Measurements from ENCODE around the gene SMOC1. TPM values are rescaled to one million over a fixed set of nuclear protein-coding genes. Genes with fewer than 3 reads are reported as not detected.

SMOC1 gene
- total RNA-seq, 1 experiment from 2014 or later = 3.1 TPM

GRCh38 chr14:69859591-69859990 lies 19.6 kb upstream of the SMOC1 start:
- in situ Hi-C loops (cut with HindIII; ENCODE audit: low pct_unique_long_range_greater_than_20kb, low sequenced_read_pairs) = no loop called here
- DNase-seq (ENCODE audit: low read depth) = no peak

GRCh38 chr14:69860221-69860620 lies 19.0 kb upstream of the SMOC1 start:
- in situ Hi-C loops (cut with HindIII; ENCODE audit: low pct_unique_long_range_greater_than_20kb, low sequenced_read_pairs) = no loop called here
- DNase-seq (ENCODE audit: low read depth) = no peak

GRCh38 chr14:69861025-69861569 lies 18.1 kb upstream of the SMOC1 start:
- no peak for DNase-seq (ENCODE audit: low read depth)
- in situ Hi-C loops (cut with HindIII; ENCODE audit: low pct_unique_long_range_greater_than_20kb, low sequenced_read_pairs) = no loop called here

DNA sequence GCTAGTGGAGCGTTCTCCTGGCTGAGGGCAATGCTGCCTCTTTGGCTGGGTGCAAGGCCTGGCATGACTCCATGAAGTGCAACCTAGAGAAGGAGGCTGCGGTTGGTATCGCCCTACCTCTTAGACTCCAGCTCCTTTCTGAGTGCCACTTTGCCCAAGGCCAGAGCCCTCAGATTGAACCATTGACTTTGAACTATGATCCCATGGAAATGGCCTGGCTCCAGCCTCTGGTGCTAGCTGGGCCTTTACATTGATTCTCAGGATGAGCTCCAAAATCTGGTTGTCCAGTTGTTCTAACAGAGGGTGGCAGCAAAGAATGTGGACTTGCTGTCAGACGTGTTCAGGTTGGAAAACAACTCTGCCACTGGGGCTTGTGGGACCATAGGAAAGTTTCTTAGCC lies 16.1 kb upstream of the SMOC1 start:
- in situ Hi-C loops (cut with HindIII; ENCODE audit: low pct_unique_long_range_greater_than_20kb, low sequenced_read_pairs) = no loop called here
- DNase-seq (ENCODE audit: low read depth) = no peak

GRCh38 chr14:69865701-69866365 lies 13.4 kb upstream of the SMOC1 start:
- in situ Hi-C loops (cut with HindIII; ENCODE audit: low pct_unique_long_range_greater_than_20kb, low sequenced_read_pairs) = no loop called here
- DNase-seq (ENCODE audit: low read depth) = no peak

DNA sequence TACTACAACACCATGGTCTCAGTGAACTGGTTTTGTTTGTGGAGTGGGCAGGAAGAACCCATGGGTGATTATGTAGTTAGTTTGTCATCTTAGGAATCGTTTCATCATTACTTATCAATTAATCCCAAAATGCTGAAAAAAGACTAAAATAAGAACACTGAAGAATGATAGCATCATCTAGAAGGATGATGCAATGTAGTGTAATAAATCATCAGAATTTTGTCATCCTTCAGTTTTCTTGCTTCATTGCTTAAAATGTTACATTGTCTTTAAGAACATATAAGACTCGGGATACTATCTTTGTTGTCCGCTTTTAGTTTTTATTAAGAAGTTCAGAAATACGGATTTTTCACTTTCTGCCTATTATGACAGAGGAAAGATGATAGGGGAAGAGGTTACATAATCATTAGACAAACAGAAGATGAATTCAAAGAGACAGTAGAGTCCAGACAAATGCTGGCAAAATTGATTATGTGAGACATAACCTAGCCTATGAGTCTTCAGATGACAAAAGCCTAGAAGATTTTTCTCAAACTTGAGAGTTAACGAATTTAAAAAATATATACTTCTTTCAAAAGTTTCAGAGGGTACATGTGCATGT lies 10.8 kb upstream of the SMOC1 start:
- in situ Hi-C loops (cut with HindIII; ENCODE audit: low pct_unique_long_range_greater_than_20kb, low sequenced_read_pairs) = no loop called here
- DNase-seq (ENCODE audit: low read depth) = no peak

DNA sequence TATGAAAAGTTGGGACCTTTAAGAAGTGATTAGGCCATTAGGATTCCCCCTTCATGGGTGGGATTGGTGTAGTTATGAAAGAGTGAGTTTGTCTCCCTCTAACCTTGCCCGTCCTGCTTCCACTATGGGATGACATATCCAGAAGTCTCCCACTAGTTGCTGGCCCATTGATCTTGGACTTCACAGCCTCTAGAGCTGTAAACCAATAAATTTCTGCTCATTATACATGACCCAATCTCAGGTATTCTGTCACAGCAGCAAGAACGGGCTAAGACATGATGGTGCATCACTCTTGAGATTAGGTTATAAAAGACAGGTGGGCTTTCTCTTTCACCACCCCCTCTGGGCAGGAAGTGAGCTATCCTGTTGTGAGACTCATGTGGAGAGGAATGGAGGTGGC lies 8.6 kb upstream of the SMOC1 start:
- in situ Hi-C loops (cut with HindIII; ENCODE audit: low pct_unique_long_range_greater_than_20kb, low sequenced_read_pairs) = no loop called here
- no peak for DNase-seq (ENCODE audit: low read depth)

DNA sequence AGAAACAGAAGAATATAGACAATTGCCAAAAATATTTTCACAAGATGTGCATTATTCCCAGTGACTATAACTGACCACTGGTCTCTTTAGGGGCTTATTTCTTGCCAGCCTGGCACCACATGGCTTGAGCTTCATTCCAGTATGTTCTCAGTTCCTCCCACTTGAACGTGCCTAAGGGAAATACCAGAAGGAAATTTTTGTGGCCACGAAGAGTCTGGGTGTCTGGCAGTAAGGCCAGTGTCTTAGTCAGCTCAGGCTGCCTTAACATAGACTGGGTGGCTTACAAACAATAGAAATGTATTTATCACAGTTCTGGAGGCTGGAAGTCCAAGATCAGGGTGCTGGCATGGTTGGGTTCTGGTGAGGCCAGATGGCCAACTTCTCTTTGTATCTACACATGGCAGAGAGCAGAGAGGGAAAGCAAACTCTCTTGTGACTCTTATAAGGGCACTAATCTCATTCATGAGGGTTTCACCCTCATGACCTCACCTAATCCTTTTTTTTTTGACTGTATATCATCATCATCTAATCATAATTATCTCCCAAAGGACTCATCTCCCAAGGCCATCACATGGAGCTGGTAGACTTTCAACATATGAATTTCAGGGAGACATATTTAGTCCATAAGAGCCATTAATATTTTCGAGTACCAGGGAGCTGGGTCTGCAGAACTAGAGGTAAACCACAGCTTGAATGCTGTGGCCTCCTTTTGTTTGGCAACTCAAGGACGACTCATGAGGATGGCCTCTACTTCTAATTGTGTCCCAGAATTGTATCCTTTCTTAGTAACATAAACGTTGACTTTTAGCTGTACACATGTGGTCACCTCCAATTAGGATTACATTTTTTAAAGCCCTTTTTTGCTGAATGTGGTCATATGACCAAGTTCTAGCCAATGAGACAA lies 5.1 kb upstream of the SMOC1 start:
- in situ Hi-C loops (cut with HindIII; ENCODE audit: low pct_unique_long_range_greater_than_20kb, low sequenced_read_pairs) = no loop called here
- no peak for DNase-seq (ENCODE audit: low read depth)

DNA sequence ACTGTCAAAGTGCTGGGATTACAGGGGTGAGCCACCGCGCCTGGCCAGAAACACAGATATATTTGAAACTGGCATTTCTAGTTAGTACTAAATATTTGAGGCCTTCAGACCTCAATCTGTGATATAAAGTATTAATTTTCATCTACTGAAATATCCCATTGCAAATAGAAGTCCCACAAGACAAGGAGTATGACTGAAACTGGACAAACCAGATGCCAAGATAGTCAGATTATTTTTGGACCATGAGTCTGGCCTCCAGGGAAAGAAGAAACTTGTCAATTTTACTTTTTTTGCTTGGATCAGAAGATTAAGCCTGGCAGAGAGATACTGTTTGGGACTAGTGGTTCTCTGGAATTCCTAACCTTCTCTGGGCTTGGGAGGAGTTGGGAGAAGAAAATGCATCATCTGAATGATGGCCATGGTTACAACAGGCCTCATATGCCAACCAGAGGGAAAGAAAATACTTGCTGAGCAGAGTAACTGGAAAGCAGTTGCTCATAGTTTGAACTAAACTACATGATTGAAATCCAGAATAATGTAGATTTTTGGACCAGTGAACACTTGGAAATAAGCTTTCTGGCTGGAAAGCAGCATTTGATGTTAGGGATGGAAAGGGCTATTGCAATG lies 2.9 kb upstream of the SMOC1 start:
- in situ Hi-C loops (cut with HindIII; ENCODE audit: low pct_unique_long_range_greater_than_20kb, low sequenced_read_pairs) = no loop called here
- no peak for DNase-seq (ENCODE audit: low read depth)

- in situ Hi-C loops (cut with HindIII; ENCODE audit: low pct_unique_long_range_greater_than_20kb, low sequenced_read_pairs) = no loop called here
- DNase-seq (ENCODE audit: low read depth) = no peak
These were observed 2.3 kb upstream of the SMOC1 start for GRCh38 chr14:69876848-69877306.

GRCh38 chr14:69877492-69877891 lies 1.7 kb upstream of the SMOC1 start:
- peak; percentile 6 for DNase-seq (ENCODE audit: low read depth)
- in situ Hi-C loops (cut with HindIII; ENCODE audit: low pct_unique_long_range_greater_than_20kb, low sequenced_read_pairs) = no loop called here

- in situ Hi-C loops (cut with HindIII; ENCODE audit: low pct_unique_long_range_greater_than_20kb, low sequenced_read_pairs) = no loop called here
- DNase-seq (ENCODE audit: low read depth) = no peak
These were observed 965 bp upstream of the SMOC1 start for GRCh38 chr14:69878251-69878650.

- DNase-seq (ENCODE audit: low read depth) = no peak
- in situ Hi-C loops (cut with HindIII; ENCODE audit: low pct_unique_long_range_greater_than_20kb, low sequenced_read_pairs) = no loop called here
These were observed 850 bp downstream of the SMOC1 start for GRCh38 chr14:69880044-69880487.

GRCh38 chr14:69880893-69881292 lies 1.7 kb downstream of the SMOC1 start:
- in situ Hi-C loops (cut with HindIII; ENCODE audit: low pct_unique_long_range_greater_than_20kb, low sequenced_read_pairs) = no loop called here

GRCh38 chr14:69882116-69882864 lies 3.1 kb downstream of the SMOC1 start:
- DNase-seq (ENCODE audit: low read depth) = no peak
- in situ Hi-C loops (cut with HindIII; ENCODE audit: low pct_unique_long_range_greater_than_20kb, low sequenced_read_pairs) = no loop called here

More at GRCh38 chr14:69880893-69881292, 1.7 kb downstream of the SMOC1 start:
- DNase-seq (ENCODE audit: low read depth) = no peak

DNA sequence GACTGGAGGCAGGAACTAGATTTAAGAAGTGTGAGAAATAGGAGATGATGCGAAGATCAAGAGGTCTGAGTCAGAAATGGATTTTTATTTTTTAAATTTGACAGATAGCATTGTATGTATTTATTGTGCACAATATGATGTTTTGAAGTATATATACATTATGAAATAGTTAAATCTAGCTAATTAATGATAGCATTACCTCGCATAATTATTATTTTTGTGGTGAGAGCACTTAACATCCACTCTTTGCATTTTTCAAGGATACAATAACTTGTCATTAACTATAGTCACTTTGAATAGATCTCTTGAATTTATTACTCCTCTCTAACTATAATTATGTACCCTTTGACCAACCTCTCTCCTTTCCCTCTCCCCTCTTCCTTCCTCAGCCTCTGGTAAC lies 3.7 kb downstream of the SMOC1 start:
- no peak for DNase-seq (ENCODE audit: low read depth)
- in situ Hi-C loops (cut with HindIII; ENCODE audit: low pct_unique_long_range_greater_than_20kb, low sequenced_read_pairs) = no loop called here

GRCh38 chr14:69886453-69887242 lies 7.4 kb downstream of the SMOC1 start:
- no peak for DNase-seq (ENCODE audit: low read depth)
- in situ Hi-C loops (cut with HindIII; ENCODE audit: low pct_unique_long_range_greater_than_20kb, low sequenced_read_pairs) = no loop called here
